22Rv1 (cell line): ENCODE results near the gene IFNE.

Experiments
- H3K27ac ChIP-seq: fragments of 450-650 bp; 2 replicates; pipeline ENCODE4 v1.5.1; 2017
- CTCF ChIP-seq: fragments of 450-650 bp; IDR thresholded peaks from 2 replicates; pipeline ENCODE4 v1.5.1; 2017; ENCODE audit warnings: mild to moderate bottlenecking
- ZFX ChIP-seq: fragments of 450-650 bp; IDR thresholded peaks from 2 replicates; pipeline ENCODE4 v1.6.1; 2017; ENCODE audit warnings: antibody characterized with exemption, borderline replicate concordance

IFNE gene

DNA sequence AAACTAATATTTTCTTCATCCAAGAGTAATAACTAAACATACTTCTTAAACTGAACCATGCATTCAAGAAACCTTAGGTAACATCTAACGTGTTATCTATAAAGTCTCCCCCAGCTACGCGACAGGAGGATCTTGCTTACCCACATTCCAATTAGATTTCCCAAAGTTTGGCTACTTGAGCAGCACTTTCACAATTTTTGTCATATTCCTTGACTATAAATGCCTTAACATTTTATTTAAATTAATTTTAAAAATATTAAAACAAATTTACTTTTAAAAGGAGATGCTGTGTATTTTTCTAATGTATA is 25.3 kb upstream of the IFNE start:
- no peak overlapping the region for H3K27ac ChIP-seq
- TF ChIP-seq ZFX (no peak), CTCF (no peak)

GRCh38 chr9:21506626-21507482 is 24.7 kb upstream of the IFNE start:
- TF ChIP-seq ZFX (no peak), CTCF (no peak)
- H3K27ac ChIP-seq = no peak overlapping the region

- no peak overlapping the region for H3K27ac ChIP-seq
- TF ChIP-seq CTCF (no peak), ZFX (no peak)
These were observed 23.5 kb upstream of the IFNE start for GRCh38 chr9:21505425-21506179.

GRCh38 chr9:21504894-21505293 is 22.8 kb upstream of the IFNE start:
- H3K27ac ChIP-seq = no peak overlapping the region
- TF ChIP-seq ZFX = no peak
- no peak for TF ChIP-seq CTCF

DNA sequence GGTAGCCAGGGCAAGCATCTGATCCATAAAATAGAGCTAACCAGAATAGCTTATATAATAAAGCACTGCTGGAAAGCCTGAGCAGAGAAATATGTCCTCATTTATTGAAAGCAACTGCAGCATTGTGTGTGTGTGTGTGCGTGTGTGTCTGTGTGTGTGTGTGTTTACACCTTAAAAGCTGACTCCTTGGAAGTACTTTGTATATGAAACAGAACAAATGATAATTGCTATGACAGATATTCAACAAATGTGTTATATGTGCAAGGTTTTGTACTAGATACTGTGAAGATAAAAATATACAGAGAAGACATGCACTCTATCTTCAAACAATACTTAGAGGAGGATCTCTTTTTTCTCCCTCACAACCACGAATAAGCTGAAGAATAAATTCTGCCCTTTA is 22.0 kb upstream of the IFNE start:
- H3K27ac ChIP-seq = no peak overlapping the region
- TF ChIP-seq ZFX (no peak), CTCF (no peak)

DNA sequence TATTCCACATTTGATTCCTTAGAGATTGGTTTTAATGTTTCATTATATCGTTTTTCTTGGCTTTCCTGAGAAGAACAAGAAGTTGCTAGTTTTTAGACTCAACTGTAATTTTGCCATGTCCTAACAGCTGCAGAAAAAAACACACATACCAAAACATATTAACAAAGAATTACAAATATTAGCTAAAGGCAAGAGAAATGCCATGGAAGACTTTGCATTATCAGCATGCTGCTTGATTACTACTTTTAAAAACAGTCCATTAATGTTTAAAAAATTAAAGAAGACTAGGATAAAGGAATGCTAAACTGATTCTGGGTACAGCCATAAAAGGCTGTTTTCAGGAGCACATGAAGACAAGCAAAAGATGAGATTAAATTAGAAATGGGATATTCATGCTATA is 20.5 kb upstream of the IFNE start:
- H3K27ac ChIP-seq = no peak overlapping the region
- TF ChIP-seq CTCF (no peak), ZFX (no peak)

DNA sequence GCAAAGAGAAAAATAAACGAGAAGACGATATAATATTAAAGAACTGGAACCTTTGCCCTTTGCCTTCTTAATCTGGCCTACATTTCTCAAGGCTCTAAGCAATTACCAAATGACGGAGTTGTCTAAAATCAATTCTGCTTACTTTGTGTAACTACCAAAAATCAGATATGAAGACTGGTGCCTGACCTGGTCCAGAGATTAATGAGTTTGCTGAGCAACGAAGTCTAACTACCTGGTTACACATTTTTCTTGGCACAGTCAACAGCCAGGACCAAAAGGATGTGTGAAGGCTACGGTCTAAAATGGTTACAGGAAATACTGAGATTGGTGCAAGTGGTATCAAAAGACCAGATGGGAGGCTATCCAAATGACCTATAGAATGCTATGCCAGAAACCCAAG is 17.8 kb upstream of the IFNE start:
- H3K27ac ChIP-seq = no peak overlapping the region
- no peak for TF ChIP-seq ZFX
- no peak for TF ChIP-seq CTCF
